Upper lobe of right lung (tissue), 1 donor: ENCODE measurements around the gene KLF3. TPM values are rescaled to one million over a fixed set of nuclear protein-coding genes. Genes with fewer than 3 reads are reported as not detected.

Experiments
- ATAC-seq: fragments of 200-7000 bp; cut with Tn5 transposase; one replicate; pipeline ENCODE4 v1.9.1; 2020; ENCODE audit warnings: mild to moderate bottlenecking, moderate library complexity
- DNase-seq: peaks from one replicate; pipeline ENCODE4 v3.0.0-alpha.2; 2020
- H3K27ac ChIP-seq: fragments of 200-600 bp; one replicate; pipeline ENCODE4 v1.8.0; 2022
- H3K27me3 ChIP-seq: fragments of 200-600 bp; one replicate; pipeline ENCODE4 v1.8.0; 2022; ENCODE audit warnings: mild to moderate bottlenecking
- H3K36me3 ChIP-seq: fragments of 200-600 bp; one replicate; pipeline ENCODE4 v1.8.0; 2022
- H3K4me1 ChIP-seq: fragments of 200-600 bp; one replicate; pipeline ENCODE4 v1.8.0; 2022
- H3K4me3 ChIP-seq: fragments of 200-600 bp; one replicate; pipeline ENCODE4 v1.8.0; 2022; ENCODE audit warnings: mild to moderate bottlenecking
- H3K9me3 ChIP-seq: fragments of 200-600 bp; one replicate; pipeline ENCODE4 v1.8.0; 2022
- intact Hi-C: fragments of 100-400 bp; cut with DNase I; formaldehyde crosslinking; loops from one replicate; pipeline ENCODE4 v1.11.0; 2022
- total RNA-seq: library from RNA; stranded (reverse); fragmentation: NEBNext Ultra II Directional; extraction: Animal tissue kit (Norgen Biotek cat#: 25700); gene quantifications from one replicate; pipeline ENCODE4 v1.2.1, GENCODE V29; 2021
- TF ChIP-seq, protein P1 (sequence below): fragments of 200-600 bp; IDR thresholded peaks from one replicate; pipeline ENCODE4 v1.8.0; 2022; ENCODE audit warnings: antibody characterized with exemption
- donor health status: DM: no; HTN: yes; CAD: no; lungs with severe emphysema.

Gene KLF3
- total RNA-seq, 1 donor from 2014 or later, result 70.6 TPM

DNA sequence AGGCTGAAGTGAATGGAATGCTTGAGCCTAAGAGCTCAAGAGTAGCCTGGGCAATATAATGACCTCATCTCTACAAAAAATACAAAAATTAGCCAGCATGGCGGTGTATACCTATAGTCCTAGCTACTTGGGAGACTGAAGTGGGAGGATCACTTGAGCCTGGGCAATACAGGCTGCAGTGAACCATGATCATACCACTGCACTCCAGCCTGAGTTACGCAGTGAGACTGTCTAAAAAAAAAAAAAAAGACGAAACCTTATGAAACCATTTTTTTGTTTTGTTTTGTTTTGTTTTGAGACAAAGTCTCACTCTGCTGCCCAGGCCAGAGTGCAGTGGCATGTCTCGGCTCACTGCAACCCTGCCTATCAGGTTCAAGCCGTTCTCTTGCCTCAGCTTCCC is 81.9 kb downstream of the KLF3 start:
- TF ChIP-seq, protein P1, sequence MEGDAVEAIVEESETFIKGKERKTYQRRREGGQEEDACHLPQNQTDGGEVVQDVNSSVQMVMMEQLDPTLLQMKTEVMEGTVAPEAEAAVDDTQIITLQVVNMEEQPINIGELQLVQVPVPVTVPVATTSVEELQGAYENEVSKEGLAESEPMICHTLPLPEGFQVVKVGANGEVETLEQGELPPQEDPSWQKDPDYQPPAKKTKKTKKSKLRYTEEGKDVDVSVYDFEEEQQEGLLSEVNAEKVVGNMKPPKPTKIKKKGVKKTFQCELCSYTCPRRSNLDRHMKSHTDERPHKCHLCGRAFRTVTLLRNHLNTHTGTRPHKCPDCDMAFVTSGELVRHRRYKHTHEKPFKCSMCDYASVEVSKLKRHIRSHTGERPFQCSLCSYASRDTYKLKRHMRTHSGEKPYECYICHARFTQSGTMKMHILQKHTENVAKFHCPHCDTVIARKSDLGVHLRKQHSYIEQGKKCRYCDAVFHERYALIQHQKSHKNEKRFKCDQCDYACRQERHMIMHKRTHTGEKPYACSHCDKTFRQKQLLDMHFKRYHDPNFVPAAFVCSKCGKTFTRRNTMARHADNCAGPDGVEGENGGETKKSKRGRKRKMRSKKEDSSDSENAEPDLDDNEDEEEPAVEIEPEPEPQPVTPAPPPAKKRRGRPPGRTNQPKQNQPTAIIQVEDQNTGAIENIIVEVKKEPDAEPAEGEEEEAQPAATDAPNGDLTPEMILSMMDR, result no peak
- H3K4me3 ChIP-seq, result no peak overlapping the region
- no peaks in the 10 kb centered on the region for H3K27me3 ChIP-seq
- DNase-seq, result no peak
- H3K4me1 ChIP-seq, result no peaks in the 10 kb centered on the region
- H3K36me3 ChIP-seq, result no peaks in the 10 kb centered on the region
- H3K9me3 ChIP-seq, result no peaks in the 10 kb centered on the region
- ATAC-seq, result no peak
- no peak overlapping the region for H3K27ac ChIP-seq
- intact Hi-C loops, result no loop called here

DNA sequence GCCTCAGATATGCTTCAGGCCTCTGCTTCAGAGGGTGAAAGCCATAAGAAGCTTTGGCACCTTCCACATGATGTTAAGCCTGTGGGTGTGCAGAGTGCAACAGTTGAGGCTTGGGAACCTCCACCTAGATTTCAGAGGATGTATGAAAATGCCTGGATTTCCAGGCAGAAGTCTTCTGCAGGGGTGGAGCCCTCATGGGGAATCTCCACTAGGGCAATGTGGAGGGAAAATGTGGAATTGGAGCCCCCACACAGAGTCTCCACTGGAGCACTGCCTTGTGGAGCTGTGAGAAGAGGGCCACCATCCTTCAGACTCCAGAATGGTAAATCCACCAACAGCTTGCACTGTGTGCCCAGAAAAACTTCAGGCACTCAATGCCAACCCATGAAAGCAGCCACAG is 83.6 kb downstream of the KLF3 start:
- Histone ChIP-seq H3K36me3 (no peaks in the 10 kb centered on the region), H3K27ac (no peak overlapping the region), H3K4me3 (no peak overlapping the region), H3K9me3 (no peaks in the 10 kb centered on the region), H3K27me3 (no peaks in the 10 kb centered on the region), H3K4me1 (no peaks in the 10 kb centered on the region)
- ATAC-seq, result no peak
- TF ChIP-seq, protein P1, result no peak
- no peak for DNase-seq
- intact Hi-C loops, result no loop called here

DNA sequence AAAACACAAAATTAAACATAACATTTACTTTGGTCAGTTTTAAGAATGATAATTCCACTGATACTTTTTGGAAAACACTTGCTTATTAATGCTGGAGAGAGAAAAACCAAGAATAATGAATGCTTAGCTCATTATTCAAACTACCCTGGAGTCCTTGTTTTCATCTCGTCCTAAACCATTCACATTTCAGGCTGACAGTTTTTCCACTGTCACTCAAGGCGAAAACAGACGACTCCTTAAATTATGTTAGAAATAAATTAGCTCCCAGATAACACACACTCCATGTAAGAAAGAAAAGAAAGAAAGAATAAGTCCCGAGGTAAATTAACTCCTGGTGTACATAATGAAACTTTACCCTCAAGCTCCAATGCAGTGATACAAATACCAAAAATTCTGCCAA is 85.3 kb downstream of the KLF3 start:
- Histone ChIP-seq H3K36me3 (no peaks in the 10 kb centered on the region), H3K27me3 (no peaks in the 10 kb centered on the region), H3K4me3 (no peak overlapping the region), H3K27ac (no peak overlapping the region), H3K4me1 (no peaks in the 10 kb centered on the region), H3K9me3 (no peaks in the 10 kb centered on the region)
- intact Hi-C loops, result no loop called here
- ATAC-seq (no peak), DNase-seq (no peak)
- TF ChIP-seq, protein P1, result no peak

Other genes with a start within 250 kb of the KLF3 start
- 0.78 TPM for gene TLR10, start 118.8 kb downstream of the KLF3 start, total RNA-seq
- 26.4 TPM for gene TLR1, start 140.6 kb downstream of the KLF3 start, total RNA-seq
- gene TLR6, start 192.6 kb downstream of the KLF3 start, total RNA-seq, result 9.6 TPM
- 39.8 TPM for gene FAM114A1, start 203.6 kb downstream of the KLF3 start, total RNA-seq